ENCODE data around the gene HLA-F. TPM values are rescaled to one million over a fixed set of nuclear protein-coding genes. Genes with fewer than 3 reads are reported as not detected.
A peak's percentile ranks its signal among the peaks of the same experiment; 100 is the strongest.

The HLA-F gene
- total RNA-seq, 1 donor from 2014 or later: 736 TPM

- CTCF ChIA-PET: no interaction called here
- ATAC-seq (ENCODE audit: low read depth): no peak
- Mint-ChIP-seq H3K36me3 (ENCODE audit: low read depth) (no peaks in the 10 kb centered on the region), H3K27me3 (peaks cover 6% of the 10 kb centered on the region), H3K4me3 (peak overlapping the region; percentile 87), H3K4me1 (peaks cover 20% of the 10 kb centered on the region), H3K9me3 (no peaks in the 10 kb centered on the region), H3K27ac (peak overlapping the region; percentile 25)
- POLR2A ChIA-PET: no interaction called here
- intact Hi-C loops (cut with micrococcal nuclease): no loop called here
- TF ChIP-seq CTCF (IDR thresholded peaks at IDR 0.05): no peak
- no peak for DNase-seq
Observed at GRCh38 chr6:29679962-29680361, 43.3 kb upstream of the HLA-F start.

GRCh38 chr6:29680416-29680815, 42.8 kb upstream of the HLA-F start:
- intact Hi-C loops (cut with micrococcal nuclease): no loop called here
- no peak for DNase-seq
- no peak for TF ChIP-seq CTCF (IDR thresholded peaks at IDR 0.05)
- Mint-ChIP-seq H3K27ac (peak overlapping the region; percentile 25), H3K27me3 (peaks cover 6% of the 10 kb centered on the region), H3K9me3 (no peaks in the 10 kb centered on the region), H3K4me1 (peaks cover 20% of the 10 kb centered on the region), H3K4me3 (peak overlapping the region; percentile 87), H3K36me3 (ENCODE audit: low read depth) (no peaks in the 10 kb centered on the region)
- ChIA-PET CTCF (no interaction called here), POLR2A (no interaction called here)
- peak; percentile 56 for ATAC-seq (ENCODE audit: low read depth)

GRCh38 chr6:29680904-29681303, 42.3 kb upstream of the HLA-F start, which contains the start of gene ZFP57:
ZFP57 (minus strand) TSS chr6:29681152; CDS start chr6:29677003, 4,149 bp downstream.
- Mint-ChIP-seq H3K36me3 (ENCODE audit: low read depth) (no peaks in the 10 kb centered on the region), H3K4me3 (peak within 1 kb of the TSS; percentile 87), H3K27ac (peak within 1 kb of the TSS; percentile 25), H3K9me3 (no peaks in the 10 kb centered on the region), H3K27me3 (peaks cover 6% of the 10 kb centered on the region), H3K4me1 (peaks cover 20% of the 10 kb centered on the region)
- DNase-seq (peak; percentile 24), ATAC-seq (ENCODE audit: low read depth) (peak; percentile 54)
- intact Hi-C loops (cut with micrococcal nuclease): no loop called here
- no peak for TF ChIP-seq CTCF (IDR thresholded peaks at IDR 0.05)
- ChIA-PET POLR2A (interaction anchor here (0.5 to 0.8 kb wide), 3 partner anchors 18 to 42 kb away, joined by 5 to 8 read pairs (median 5); partner anchors contain the start of gene HLA-F), CTCF (no interaction called here)

GRCh38 chr6:29681811-29682210, 41.4 kb upstream of the HLA-F start:
- ATAC-seq (ENCODE audit: low read depth) (no peak), DNase-seq (no peak)
- Mint-ChIP-seq H3K27ac (no peak overlapping the region), H3K4me1 (peaks cover 20% of the 10 kb centered on the region), H3K9me3 (no peaks in the 10 kb centered on the region), H3K36me3 (ENCODE audit: low read depth) (no peaks in the 10 kb centered on the region), H3K4me3 (peak overlapping the region; percentile 19), H3K27me3 (peaks cover 6% of the 10 kb centered on the region)
- CTCF ChIA-PET: interaction anchor here (1.2 kb wide), 1 partner anchor 28 kb away, joined by 4 read pairs; no protein-coding TSS in a partner anchor
- TF ChIP-seq CTCF (IDR thresholded peaks at IDR 0.05): no peak
- POLR2A ChIA-PET: interaction anchor here (0.7 to 0.8 kb wide), 2 partner anchors 17 to 28 kb away, joined by 5 to 8 read pairs; no protein-coding TSS in a partner anchor
- intact Hi-C loops (cut with micrococcal nuclease): no loop called here

GRCh38 chr6:29685718-29686326, 37.4 kb upstream of the HLA-F start:
- intact Hi-C loops (cut with micrococcal nuclease): no loop called here
- Mint-ChIP-seq H3K4me1 (peaks cover 4% of the 10 kb centered on the region), H3K27ac (no peak overlapping the region), H3K36me3 (ENCODE audit: low read depth) (no peaks in the 10 kb centered on the region), H3K27me3 (peaks cover 2% of the 10 kb centered on the region), H3K4me3 (no peak overlapping the region), H3K9me3 (no peaks in the 10 kb centered on the region)
- POLR2A ChIA-PET: no interaction called here
- no peak for ATAC-seq (ENCODE audit: low read depth)
- no peak for DNase-seq
- CTCF ChIA-PET: interaction anchor here (1.1 kb wide), 1 partner anchor 163 kb away, joined by 3 read pairs; no protein-coding TSS in a partner anchor
- no peak for TF ChIP-seq CTCF (IDR thresholded peaks at IDR 0.05)
